Hematopoietic multipotent progenitor cell treated with erythropoietin and hydrocortisone succinate and interleukin-3 and kit ligand, for 17 days (in vitro differentiated cells): ENCODE results near the gene E4F1.

ENCODE experiments used
- DNase-seq: peaks from one replicate; pipeline ENCODE4 v3.0.0-alpha.2; 2015; ENCODE audit warnings: low spot score

E4F1 gene

DNA sequence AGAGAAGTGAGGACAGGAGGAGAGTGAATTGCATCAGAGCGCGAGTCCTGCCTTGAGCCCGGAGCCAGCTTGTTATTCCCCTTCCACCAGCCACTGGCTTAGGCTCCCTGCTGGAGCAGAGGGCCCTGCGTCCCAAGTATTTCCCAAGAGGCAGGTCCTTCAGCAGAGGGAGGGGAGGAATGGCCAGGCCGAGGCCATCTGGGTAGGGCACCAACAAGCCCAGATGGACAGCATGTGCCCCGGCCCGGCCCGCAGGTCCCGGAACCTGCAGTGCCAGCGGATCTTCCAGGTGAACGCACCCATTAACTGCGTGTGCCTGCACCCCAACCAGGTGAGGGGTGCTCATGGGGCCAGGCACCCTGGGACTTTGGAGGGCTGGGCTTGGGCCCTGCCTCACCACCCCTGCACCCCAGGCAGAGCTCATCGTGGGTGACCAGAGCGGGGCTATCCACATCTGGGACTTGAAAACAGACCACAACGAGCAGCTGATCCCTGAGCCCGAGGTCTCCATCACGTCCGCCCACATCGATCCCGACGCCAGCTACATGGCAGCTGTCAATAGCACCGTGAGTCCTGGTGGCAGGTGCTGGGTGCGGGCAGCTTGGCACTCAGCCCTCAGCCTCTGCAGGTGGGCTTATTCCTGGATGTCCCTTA, 16.5 kb upstream of the E4F1 start:
- DNase-seq: no peak

- no peak for DNase-seq
Observed at GRCh38 chr16:2207872-2208271, 15.5 kb upstream of the E4F1 start.

GRCh38 chr16:2208308-2208707, 15.1 kb upstream of the E4F1 start:
- no peak for DNase-seq

GRCh38 chr16:2208772-2209171, 14.6 kb upstream of the E4F1 start:
- DNase-seq: no peak

DNA sequence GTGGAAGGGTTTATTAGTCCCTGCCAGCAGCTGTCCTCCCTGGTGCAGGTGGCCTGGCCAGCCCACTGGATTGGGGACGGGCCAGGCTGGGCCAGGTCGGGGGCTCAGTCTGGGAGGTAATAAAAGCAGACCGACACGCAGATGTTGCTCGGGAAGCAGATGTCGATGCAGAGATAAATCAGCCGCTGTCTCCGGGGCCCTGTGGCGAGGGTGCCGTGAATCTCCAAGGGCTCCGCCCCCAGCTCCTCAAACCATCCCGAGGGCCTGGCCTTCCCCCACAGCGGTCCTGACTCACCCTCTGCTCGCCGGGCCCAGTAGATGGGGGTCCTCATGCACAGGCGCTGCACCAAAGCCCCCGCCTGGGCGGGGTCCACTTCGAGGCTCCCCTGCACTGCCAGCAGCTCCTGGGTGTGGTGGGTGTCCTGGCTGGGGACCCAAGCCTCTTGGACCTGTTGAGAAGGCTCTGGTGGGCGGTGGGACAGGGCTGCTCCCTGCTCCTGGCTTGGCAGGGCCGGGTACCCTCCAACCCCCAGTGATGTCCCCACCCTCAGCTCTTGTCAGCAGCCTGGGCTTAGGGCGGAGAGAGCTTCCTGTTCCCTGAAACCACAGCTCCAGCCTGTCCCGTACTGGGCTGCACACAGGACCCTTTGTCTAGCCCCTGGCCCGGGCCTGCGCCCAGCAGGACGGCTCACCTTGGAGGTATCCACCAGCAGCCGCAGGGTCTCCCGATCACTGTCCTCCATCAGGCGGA, 14.0 kb upstream of the E4F1 start:
- no peak for DNase-seq

DNA sequence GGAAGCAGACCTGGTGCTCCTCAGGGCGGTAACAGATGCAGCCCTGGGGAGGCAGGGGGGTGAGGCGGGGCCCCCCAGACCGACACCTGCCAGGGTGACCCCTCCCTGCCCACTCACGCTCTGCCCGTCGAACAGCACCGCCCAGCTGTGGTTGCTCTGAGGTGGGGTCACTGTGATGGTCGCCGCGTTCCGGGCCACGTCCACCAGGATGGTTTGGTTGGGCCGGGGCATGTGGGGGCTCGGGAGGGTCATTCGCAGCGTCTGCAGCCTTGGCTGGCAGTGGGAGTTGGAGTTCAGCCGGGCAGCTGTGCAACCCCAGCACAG, 13.4 kb upstream of the E4F1 start:
- no peak for DNase-seq

DNA sequence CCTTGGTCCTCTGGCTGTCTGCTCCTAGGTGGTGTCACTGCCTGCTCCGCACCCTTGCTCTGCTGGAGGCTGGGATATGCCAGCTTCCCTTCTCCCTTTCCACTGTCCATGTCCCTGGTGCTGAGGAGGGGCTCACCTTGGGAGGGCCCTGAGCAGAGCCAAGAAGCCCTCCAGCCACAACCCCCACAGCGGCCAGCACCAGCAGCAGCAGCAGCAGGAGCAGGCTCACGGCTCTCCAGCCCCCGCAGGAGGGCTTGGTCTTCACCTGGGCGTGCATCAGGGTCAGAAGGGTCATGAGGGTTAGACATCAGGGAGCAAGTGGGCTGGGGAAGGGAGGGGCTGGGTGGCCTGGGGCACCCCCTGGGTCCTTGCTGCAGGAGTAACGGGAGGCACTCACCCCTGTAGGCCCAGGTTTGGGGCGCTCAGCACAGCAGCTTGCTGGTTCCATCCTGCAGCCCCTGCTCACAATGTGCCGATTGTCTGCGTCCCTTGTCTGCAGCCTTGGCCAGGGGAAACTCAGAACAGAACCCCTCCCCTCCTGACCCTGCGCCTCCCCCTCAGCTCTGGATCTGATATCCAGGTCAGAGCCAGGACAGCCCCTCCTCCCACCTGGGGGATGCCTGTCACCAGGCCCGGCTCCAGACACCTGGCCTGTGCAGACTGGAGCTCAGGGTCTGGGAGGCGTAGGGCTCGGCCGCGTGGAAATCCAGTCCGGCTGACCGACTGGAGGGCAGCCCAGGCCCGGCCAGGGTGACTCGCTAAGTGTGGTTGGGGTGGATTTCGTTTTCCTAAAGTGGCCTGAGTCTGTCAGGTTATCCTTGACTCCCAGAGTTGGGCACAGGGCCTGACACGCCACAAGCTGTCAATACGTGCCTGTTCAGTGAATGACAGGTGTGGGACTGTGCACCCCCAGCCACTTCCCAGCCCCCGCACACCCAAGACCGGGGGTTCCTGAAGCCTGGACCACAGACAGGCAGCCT, 12.7 kb upstream of the E4F1 start, which contains the start of gene BRICD5:
Gene BRICD5, minus strand, starts transcription at position 478 of the 980 bp plus-strand sequence. Its CDS starts 30 bp downstream, at position 448.
- DNase-seq: no peak

- no peak for DNase-seq
Observed at GRCh38 chr16:2211923-2212347, 11.5 kb upstream of the E4F1 start.

GRCh38 chr16:2212362-2213324, 10.7 kb upstream of the E4F1 start:
- no peak for DNase-seq

GRCh38 chr16:2213817-2214718, 9.3 kb upstream of the E4F1 start:
- no peak for DNase-seq

DNA sequence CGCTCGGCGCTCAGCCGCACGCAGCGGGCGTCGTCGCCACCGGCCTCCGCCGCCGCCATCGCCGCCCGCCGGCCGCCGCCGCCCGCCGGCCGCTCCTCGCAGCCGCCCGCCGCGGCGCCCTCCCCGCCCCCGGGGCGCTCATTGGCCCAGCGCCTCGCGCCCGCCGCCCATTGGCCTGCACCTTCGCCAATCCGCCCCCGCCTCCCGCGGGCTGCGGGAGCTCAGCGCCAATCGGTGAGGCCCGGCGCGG, 8.7 kb upstream of the E4F1 start, which contains the start of gene PGP:
Gene PGP, minus strand, starts transcription at position 122 of the 250 bp plus-strand sequence. Its CDS starts 63 bp downstream, at position 59.
- DNase-seq: no peak

- no peak for DNase-seq
Observed at GRCh38 chr16:2216330-2216729, 7.1 kb upstream of the E4F1 start.

DNA sequence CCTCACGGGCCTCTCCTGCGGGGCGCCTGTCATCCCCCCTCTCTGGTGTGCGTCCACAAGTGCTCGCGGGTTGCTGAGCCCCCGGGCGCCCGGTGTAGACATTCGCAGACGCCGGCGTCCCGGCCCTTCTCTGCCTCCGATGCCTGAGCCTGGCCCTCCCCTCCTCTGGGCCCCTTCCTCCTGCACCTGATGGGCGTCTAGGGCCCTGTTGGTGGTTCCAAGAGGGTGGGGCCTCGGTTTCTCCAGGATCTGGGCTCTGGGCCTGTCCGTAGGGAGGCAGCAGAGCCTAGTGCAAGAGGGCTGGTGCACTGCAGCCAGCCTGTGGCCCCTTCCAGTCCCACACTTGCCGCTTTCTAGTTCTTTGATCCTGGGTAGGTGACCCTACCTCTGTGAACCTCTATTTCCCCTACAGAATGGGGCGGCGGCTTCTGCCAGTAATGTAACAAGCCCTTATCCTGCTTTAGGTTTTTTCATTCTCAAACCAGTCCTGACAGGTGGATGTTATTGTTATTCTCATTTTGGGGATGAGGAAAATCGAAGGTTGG, 623 bp downstream of the E4F1 start:
- DNase-seq: peak; percentile 58

GRCh38 chr16:2226245-2226793, 2.9 kb downstream of the E4F1 start:
- DNase-seq: no peak

DNA sequence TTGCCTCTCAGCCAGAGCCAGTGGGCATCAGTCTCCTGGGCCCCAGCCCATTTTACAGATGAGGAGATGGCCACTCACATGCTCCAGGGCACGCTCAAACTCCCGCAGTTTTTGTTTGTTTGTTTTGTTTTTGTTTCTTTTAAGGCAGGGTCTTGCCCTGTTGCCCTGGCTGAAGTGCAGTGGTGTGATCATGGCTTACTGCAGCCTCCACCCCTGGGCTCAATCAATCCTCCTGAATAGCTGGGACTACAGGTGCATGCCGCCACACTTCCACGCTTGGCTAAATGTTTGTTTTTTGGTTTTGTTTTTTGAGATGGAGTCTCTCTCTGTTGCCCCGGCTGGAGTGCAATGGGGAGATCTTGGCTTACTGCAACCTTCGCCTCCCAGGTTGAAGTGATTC, 3.5 kb downstream of the E4F1 start:
- DNase-seq: no peak

- DNase-seq: no peak
Observed at GRCh38 chr16:2228161-2228824, 4.9 kb downstream of the E4F1 start.

- no peak for DNase-seq
Observed at GRCh38 chr16:2229091-2229490, 5.7 kb downstream of the E4F1 start.

DNA sequence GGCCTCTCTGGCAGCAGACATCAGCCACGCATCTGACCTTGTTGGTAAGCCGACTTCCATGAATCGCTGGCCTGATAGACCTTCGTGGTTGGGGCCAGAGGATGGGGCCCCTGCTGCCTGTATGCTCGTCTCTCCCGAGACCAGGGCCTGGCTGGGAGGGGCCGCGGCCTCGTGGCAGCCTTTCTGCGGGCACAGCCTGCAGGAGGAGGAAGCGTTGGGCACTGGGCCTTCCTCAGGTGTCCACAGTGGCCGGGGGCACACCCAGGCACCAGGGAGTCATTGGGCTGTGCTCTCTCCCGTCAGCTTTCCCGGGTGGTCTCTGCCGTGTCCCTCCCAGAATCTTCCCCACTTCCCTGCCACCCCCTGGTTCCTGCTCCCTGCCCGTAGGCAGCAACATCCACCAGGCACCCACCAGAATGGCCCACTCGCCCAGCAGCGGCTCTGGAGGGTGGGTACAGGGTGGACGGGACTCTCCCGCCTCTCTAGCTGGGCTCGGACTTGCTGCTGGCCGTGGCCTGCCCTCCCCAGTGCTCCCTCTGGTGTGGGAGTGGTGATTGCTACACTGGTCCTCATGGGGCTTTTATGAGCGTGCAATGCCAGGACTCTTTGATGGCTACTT, 6.3 kb downstream of the E4F1 start:
- no peak for DNase-seq

GRCh38 chr16:2230376-2230775, 7.0 kb downstream of the E4F1 start:
- no peak for DNase-seq
